ENCODE data around the gene PRRT2. TPM values are rescaled to one million over a fixed set of nuclear protein-coding genes. Genes with fewer than 3 reads are reported as not detected.

PRRT2 gene
- total RNA-seq, 6 experiments from 2014 or later: 0.15 to 0.98 (median 0.51) TPM; not detected in 2

DNA sequence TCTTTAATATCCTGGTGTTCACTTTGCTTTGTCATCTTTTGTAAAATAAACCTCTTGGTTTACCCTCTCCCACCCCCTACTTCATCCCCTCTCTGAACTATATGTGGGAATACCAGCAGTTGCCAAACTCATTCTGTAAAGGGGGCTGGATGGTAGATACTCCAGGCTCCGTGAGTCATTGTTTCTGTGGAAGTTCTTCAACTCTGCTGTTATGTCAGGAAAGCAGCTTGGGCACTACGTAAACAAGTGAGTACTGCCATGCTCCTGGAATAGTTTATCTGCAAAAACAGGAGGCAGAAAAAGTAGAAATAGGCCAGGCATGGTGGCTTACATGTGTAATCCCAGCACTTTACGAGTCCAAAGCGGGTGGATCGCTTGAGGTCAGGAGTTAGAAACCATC is 25.8 kb downstream of the PRRT2 start:
- Histone ChIP-seq H3K27me3 (no peaks in the 10 kb centered on the region), H3K36me3 (peaks cover 9 to 73% (median 36%) of the 10 kb centered on the region in 4 donors), H3K4me3 (no peak overlapping the region), H3K4me1 (no peaks in the 10 kb centered on the region), H3K9me3 (no peaks in the 10 kb centered on the region), H3K27ac (no peak overlapping the region)
- ATAC-seq: no peak
- intact Hi-C loops (cut with DNase I): no loop called here
- no peak for DNase-seq
- 98% methylated on average over 5 of the region's 5 CpGs for WGBS (ENCODE audit: insufficient coverage, low coverage, low lambda C conversion rate, missing lambda C conversion rate)
- TF ChIP-seq, protein P1, sequence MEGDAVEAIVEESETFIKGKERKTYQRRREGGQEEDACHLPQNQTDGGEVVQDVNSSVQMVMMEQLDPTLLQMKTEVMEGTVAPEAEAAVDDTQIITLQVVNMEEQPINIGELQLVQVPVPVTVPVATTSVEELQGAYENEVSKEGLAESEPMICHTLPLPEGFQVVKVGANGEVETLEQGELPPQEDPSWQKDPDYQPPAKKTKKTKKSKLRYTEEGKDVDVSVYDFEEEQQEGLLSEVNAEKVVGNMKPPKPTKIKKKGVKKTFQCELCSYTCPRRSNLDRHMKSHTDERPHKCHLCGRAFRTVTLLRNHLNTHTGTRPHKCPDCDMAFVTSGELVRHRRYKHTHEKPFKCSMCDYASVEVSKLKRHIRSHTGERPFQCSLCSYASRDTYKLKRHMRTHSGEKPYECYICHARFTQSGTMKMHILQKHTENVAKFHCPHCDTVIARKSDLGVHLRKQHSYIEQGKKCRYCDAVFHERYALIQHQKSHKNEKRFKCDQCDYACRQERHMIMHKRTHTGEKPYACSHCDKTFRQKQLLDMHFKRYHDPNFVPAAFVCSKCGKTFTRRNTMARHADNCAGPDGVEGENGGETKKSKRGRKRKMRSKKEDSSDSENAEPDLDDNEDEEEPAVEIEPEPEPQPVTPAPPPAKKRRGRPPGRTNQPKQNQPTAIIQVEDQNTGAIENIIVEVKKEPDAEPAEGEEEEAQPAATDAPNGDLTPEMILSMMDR (IDR thresholded peaks at IDR 0.05): no peak
- TF ChIP-seq POLR2A (IDR thresholded peaks at IDR 0.05): no peak

DNA sequence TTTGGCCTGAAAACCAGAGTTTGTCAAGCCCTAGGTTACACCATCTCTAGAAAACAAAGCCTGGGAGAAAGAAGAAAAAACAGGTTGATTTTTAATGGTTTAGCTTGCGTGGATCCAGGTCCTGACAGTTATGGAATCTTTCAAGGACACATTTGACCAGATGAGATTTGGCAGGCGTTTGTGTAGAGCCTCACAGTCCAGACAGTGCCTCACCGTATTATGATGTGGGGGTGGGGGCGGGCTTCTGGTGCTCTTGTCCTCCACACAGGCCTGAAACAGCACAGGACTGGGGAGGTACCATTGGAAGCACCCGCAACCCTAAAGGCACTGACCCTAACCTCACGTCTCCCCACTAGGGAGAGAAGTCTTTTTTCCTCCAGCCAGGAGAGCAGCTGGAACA is 27.8 kb downstream of the PRRT2 start:
- Histone ChIP-seq H3K27ac (no peak overlapping the region), H3K27me3 (no peaks in the 10 kb centered on the region), H3K4me1 (no peaks in the 10 kb centered on the region), H3K9me3 (no peaks in the 10 kb centered on the region), H3K4me3 (no peak overlapping the region), H3K36me3 (peaks cover 0 to 59% (median 28%) of the 10 kb centered on the region in 4 donors)
- 93% methylated on average over 3 of the region's 6 CpGs for WGBS (ENCODE audit: insufficient coverage, low coverage, low lambda C conversion rate, missing lambda C conversion rate)
- ATAC-seq (no peak), DNase-seq (no peak)
- intact Hi-C loops (cut with DNase I): no loop called here
- TF ChIP-seq, protein P1 (IDR thresholded peaks at IDR 0.05): no peak
- TF ChIP-seq POLR2A (IDR thresholded peaks at IDR 0.05): no peak

DNA sequence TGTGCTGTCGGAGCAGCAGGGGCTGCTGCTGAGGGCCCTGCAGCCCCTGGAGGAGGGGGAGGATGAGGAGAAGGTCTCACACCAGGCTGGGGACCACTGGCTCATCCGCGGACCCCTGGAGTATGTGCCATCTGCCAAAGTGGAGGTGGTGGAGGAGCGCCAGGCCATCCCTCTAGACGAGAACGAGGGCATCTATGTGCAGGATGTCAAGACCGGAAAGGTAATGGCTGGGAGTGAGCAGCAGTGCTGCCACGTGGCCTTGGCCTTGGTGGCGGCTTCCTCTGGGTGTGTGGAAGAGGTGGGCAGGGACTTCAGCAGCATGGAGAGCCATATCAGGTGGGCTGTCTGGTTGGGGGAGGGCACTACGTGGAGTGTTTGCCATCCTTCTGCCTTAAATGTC is 28.2 kb downstream of the PRRT2 start:
- DNase-seq: no peak
- Histone ChIP-seq H3K9me3 (no peaks in the 10 kb centered on the region), H3K36me3 (peaks cover 0 to 56% (median 27%) of the 10 kb centered on the region in 4 donors), H3K27me3 (no peaks in the 10 kb centered on the region), H3K4me1 (no peaks in the 10 kb centered on the region), H3K27ac (no peak overlapping the region), H3K4me3 (no peak overlapping the region)
- WGBS (ENCODE audit: insufficient coverage, low coverage, low lambda C conversion rate, missing lambda C conversion rate): 91% methylated on average over 5 of the region's 10 CpGs
- TF ChIP-seq POLR2A (IDR thresholded peaks at IDR 0.05): no peak
- no peak for ATAC-seq
- intact Hi-C loops (cut with DNase I): no loop called here

DNA sequence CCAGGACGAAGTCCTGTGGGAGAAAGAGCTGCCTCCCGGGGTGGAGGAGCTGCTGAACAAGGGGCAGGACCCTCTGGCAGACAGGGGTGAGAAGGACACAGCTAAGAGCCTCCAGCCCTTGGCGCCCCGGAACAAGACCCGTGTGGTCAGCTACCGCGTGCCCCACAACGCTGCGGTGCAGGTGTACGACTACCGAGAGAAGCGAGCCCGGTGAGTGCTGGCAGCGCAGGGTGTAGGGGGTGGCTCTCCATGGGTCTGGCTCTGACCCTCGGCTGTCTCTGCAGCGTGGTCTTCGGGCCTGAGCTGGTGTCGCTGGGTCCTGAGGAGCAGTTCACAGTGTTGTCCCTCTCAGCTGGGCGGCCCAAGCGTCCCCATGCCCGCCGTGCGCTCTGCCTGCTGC is 29.6 kb downstream of the PRRT2 start:
- H3K4me1 ChIP-seq: no peaks in the 10 kb centered on the region
- 79% methylated on average over 2 of the region's 23 CpGs for WGBS (ENCODE audit: insufficient coverage, low coverage, low lambda C conversion rate, missing lambda C conversion rate)
- intact Hi-C loops (cut with DNase I): no loop called here
- no peaks in the 10 kb centered on the region for H3K27me3 ChIP-seq
- peaks cover 0 to 59% (median 26%) of the 10 kb centered on the region in 4 donors for H3K36me3 ChIP-seq
- TF ChIP-seq, protein P1 (IDR thresholded peaks at IDR 0.05): no peak
- no peak for TF ChIP-seq POLR2A (IDR thresholded peaks at IDR 0.05)
- no peak overlapping the region for H3K4me3 ChIP-seq
- DNase-seq (no peak), ATAC-seq (peak in 1 of 4 donors; percentile 16)
- H3K27ac ChIP-seq: no peak overlapping the region
- H3K9me3 ChIP-seq: no peaks in the 10 kb centered on the region

DNA sequence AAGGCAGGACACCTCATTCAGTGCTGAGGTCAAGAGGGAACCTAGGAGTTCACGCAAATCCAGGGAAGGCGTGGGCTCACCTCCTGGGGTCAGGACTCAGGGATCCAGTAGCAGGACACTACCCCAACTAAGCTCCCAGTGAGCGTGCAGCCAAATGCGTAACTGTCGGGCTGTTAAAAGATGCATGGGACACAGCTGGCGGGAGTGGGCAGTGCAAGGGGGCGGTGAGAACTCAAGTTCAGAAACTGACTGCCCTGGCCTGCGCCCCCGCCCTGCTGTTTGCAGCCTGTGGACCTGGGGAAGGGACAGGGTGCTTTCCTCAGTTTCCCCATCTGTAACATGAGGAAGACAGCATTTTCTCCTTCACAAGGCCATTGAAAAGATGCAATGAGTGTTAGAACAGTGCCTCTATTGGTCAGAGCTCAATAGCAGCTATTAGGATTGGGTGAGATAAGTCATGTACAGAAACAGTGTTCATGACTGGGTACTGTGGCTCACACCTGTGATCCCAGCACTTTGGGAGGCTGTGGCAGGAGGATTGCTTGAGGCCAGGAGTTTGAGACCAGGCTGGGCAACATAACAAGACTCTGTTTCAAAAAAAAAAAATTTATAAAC is 30.8 kb downstream of the PRRT2 start:
- Histone ChIP-seq H3K36me3 (peaks cover 0 to 58% (median 18%) of the 10 kb centered on the region in 4 donors), H3K27ac (no peak overlapping the region), H3K4me3 (no peak overlapping the region), H3K27me3 (no peaks in the 10 kb centered on the region), H3K9me3 (no peaks in the 10 kb centered on the region), H3K4me1 (no peaks in the 10 kb centered on the region)
- no peak for ATAC-seq
- TF ChIP-seq, protein P1 (IDR thresholded peaks at IDR 0.05): peak in 1 of 4 donors; percentile 7
- TF ChIP-seq POLR2A (IDR thresholded peaks at IDR 0.05): no peak
- no peak for DNase-seq
- intact Hi-C loops (cut with DNase I): no loop called here
- 92% methylated on average over 2 of the region's 9 CpGs for WGBS (ENCODE audit: insufficient coverage, low coverage, low lambda C conversion rate, missing lambda C conversion rate)

Measured in right lobe of liver (tissue), 6 donors.